Prostate gland (tissue), 2 donors: ENCODE measurements around the gene TAPT1. TPM values are rescaled to one million over a fixed set of nuclear protein-coding genes. Genes with fewer than 3 reads are reported as not detected.

Experiments
- DNase-seq: peaks from one replicate; pipeline ENCODE4 v3.0.0-alpha.2; 2019; ENCODE audit warnings: low spot score
- H3K27ac ChIP-seq, 2 donors: fragments of 200-600 bp; sonication (generic); 2 replicates each; pipeline ENCODE4 v1.5.1; 2017 to 2019
- H3K27me3 ChIP-seq: fragments of 200-600 bp; sonication (generic); replicated peaks from 2 replicates; pipeline ENCODE4 v1.5.1; 2019; ENCODE audit not compliant: insufficient read depth
- H3K36me3 ChIP-seq, 2 donors: fragments of 200-600 bp; sonication (generic); 1 replicate in 1 of 2; 2 replicates in 1 of 2; pipeline versions ENCODE4 v1.5.1 to v1.8.1; 2017 to 2019
- H3K4me1 ChIP-seq: fragments of 200-600 bp; sonication (generic); replicated peaks from 2 replicates; pipeline ENCODE4 v1.5.1; 2019
- H3K4me3 ChIP-seq, 2 donors: fragments of 200-600 bp; sonication (generic); 2 replicates each; pipeline ENCODE4 v1.5.1; 2017 to 2019
- H3K9me3 ChIP-seq: fragments of 200-600 bp; sonication (generic); 2 replicates; pipeline ENCODE4 v1.5.1; 2017
- POLR2A ChIP-seq: fragments of 450-650 bp; IDR thresholded peaks from one replicate; pipeline ENCODE4 v1.6.1; 2016; ENCODE audit warnings: antibody characterized with exemption, mild to moderate bottlenecking
- POLR2AphosphoS5 ChIP-seq: sonication (generic); formaldehyde crosslinking; IDR thresholded peaks from one replicate; pipeline ENCODE4 v1.6.1; 2017; ENCODE audit warnings: antibody characterized with exemption
- WGBS: methylation state at CpG from one replicate; pipeline ENCODE4 v1.1.5; 2018; 5-methylcytosine and 5-hydroxymethylcytosine counted together
- intact Hi-C: fragments of 100-400 bp; cut with DNase I; formaldehyde crosslinking; loops from one replicate; pipeline ENCODE4 v1.14.2; 2022
- total RNA-seq, 2 donors: library from RNA; depleted of rRNA; stranded (reverse); fragments of >200 nt; gene quantifications; one replicate each; pipeline ENCODE4 v1.1.0, GENCODE V29; 2016
- TF ChIP-seq, protein P1 (sequence below), 4 experiments: fragments of 200-600 bp in 2 of 4; fragments of 450-650 bp in 2 of 4; sonication (generic) in 2 of 4; IDR thresholded peaks; 1 replicate in 3 of 4; 2 replicates in 1 of 4; pipeline ENCODE4 v1.5.1; 2016 to 2019; ENCODE audit warnings: antibody characterized with exemption in 4 of 4, mild to moderate bottlenecking in 2 of 4, moderate library complexity in 2 of 4

TAPT1 gene
- total RNA-seq, 2 donors from 2014 or later: 16.2 to 48.6 TPM

DNA sequence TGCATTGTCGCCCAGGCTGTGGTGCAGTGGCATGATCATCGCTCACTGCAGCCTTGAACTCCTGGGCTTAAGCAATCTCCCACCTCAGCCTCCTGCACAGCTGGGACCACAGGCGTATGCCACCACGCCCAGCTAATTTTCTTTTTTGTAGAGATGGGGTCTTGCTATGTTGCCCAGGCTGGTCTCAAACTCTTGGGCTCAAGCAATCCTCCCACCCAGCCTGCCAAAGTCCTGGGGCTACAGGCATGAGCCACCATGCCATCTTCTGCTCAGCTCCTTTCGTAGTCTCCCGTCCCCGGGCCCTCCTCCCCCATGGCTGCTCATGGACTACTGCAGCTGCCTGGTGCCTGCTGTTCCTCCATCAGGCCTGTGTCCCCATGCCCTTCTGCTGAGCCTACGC, 58.1 kb downstream of the TAPT1 start:
- intact Hi-C loops: no loop called here
- TF ChIP-seq POLR2A: no peak
- TF ChIP-seq POLR2AphosphoS5: no peak
- TF ChIP-seq, protein P1, sequence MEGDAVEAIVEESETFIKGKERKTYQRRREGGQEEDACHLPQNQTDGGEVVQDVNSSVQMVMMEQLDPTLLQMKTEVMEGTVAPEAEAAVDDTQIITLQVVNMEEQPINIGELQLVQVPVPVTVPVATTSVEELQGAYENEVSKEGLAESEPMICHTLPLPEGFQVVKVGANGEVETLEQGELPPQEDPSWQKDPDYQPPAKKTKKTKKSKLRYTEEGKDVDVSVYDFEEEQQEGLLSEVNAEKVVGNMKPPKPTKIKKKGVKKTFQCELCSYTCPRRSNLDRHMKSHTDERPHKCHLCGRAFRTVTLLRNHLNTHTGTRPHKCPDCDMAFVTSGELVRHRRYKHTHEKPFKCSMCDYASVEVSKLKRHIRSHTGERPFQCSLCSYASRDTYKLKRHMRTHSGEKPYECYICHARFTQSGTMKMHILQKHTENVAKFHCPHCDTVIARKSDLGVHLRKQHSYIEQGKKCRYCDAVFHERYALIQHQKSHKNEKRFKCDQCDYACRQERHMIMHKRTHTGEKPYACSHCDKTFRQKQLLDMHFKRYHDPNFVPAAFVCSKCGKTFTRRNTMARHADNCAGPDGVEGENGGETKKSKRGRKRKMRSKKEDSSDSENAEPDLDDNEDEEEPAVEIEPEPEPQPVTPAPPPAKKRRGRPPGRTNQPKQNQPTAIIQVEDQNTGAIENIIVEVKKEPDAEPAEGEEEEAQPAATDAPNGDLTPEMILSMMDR (IDR thresholded peaks at IDR 0.05): no peak
- Histone ChIP-seq H3K36me3 (peaks cover 0 to 14% of the 10 kb centered on the region in 2 donors), H3K27ac (no peak overlapping the region), H3K9me3 (no peaks in the 10 kb centered on the region), H3K4me1 (no peaks in the 10 kb centered on the region), H3K4me3 (no peak overlapping the region), H3K27me3 (no peaks in the 10 kb centered on the region)
- WGBS: 93% methylated on average over 8 of the region's 8 CpGs
- DNase-seq: no peak

GRCh38 chr4:16165931-16166330, 60.3 kb downstream of the TAPT1 start:
- Histone ChIP-seq H3K9me3 (no peaks in the 10 kb centered on the region), H3K36me3 (peaks cover 0 to 14% of the 10 kb centered on the region in 2 donors), H3K27ac (no peak overlapping the region), H3K27me3 (no peaks in the 10 kb centered on the region), H3K4me1 (no peaks in the 10 kb centered on the region), H3K4me3 (no peak overlapping the region)
- no peak for DNase-seq
- intact Hi-C loops: no loop called here
- TF ChIP-seq, protein P1 (IDR thresholded peaks at IDR 0.05): no peak
- no peak for TF ChIP-seq POLR2A
- no peak for TF ChIP-seq POLR2AphosphoS5
- 87% methylated on average over 7 of the region's 7 CpGs for WGBS

DNA sequence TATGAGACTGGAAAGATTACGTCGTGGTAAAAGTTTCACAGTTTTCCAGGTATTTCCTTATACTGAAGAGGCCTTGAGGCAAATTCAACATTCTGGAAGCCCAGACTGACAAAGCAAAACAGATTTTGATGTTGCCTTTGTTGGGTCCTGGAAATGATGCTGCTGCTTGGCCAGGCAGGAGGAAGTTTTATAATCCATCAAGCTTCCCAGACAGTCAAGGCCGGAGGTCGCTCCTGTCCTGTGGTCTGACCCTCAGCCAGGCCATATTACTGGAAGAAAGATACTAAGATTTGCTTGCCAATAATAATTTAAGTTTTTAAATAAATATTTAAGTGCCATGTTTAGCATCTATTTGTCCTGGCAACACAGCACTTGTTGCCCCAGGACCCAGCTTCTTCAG, 63.4 kb downstream of the TAPT1 start:
- 93% methylated on average over 4 of the region's 4 CpGs for WGBS
- DNase-seq: no peak
- intact Hi-C loops: no loop called here
- H3K27ac ChIP-seq: no peak overlapping the region
- TF ChIP-seq POLR2AphosphoS5 (no peak), POLR2A (no peak)
- TF ChIP-seq, protein P1 (IDR thresholded peaks at IDR 0.05): no peak
- no peaks in the 10 kb centered on the region for H3K27me3 ChIP-seq
- no peaks in the 10 kb centered on the region for H3K36me3 ChIP-seq
- no peaks in the 10 kb centered on the region for H3K4me1 ChIP-seq
- H3K4me3 ChIP-seq: no peak overlapping the region
- no peaks in the 10 kb centered on the region for H3K9me3 ChIP-seq

DNA sequence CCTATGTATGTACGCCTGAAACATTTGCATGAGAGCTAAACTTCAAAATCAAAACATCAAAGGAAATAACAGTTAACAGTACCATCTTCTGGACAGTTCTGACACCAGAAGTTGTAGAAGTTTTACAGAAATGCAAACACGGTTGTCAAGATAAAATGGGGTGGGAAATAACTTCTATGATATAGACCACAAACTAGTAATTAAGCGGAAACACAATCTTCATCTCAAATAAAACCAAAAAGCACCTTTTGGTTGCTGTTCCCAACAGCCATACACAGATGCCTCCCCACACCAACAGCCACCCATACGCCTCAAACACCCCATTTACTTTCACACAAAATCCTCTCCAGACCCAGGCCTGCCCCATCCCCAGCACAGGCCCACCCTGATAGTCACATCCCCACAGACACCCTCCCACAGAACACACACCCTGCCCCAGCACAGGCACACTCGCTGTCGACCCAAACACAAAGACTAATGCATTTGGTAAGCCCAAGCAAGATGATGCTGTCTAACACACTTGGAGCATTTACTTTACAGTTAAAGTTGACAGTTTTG, 64.3 kb downstream of the TAPT1 start:
- Histone ChIP-seq H3K4me1 (no peaks in the 10 kb centered on the region), H3K36me3 (no peaks in the 10 kb centered on the region), H3K4me3 (no peak overlapping the region), H3K27me3 (no peaks in the 10 kb centered on the region), H3K9me3 (no peaks in the 10 kb centered on the region), H3K27ac (no peak overlapping the region)
- no peak for TF ChIP-seq POLR2A
- TF ChIP-seq, protein P1 (IDR thresholded peaks at IDR 0.05): no peak
- no peak for TF ChIP-seq POLR2AphosphoS5
- intact Hi-C loops: no loop called here
- DNase-seq: no peak
- WGBS: 65% methylated on average over 6 of the region's 6 CpGs

- TF ChIP-seq, protein P1 (IDR thresholded peaks at IDR 0.05): no peak
- Histone ChIP-seq H3K27me3 (no peaks in the 10 kb centered on the region), H3K4me1 (no peaks in the 10 kb centered on the region), H3K27ac (no peak overlapping the region), H3K36me3 (no peaks in the 10 kb centered on the region), H3K9me3 (no peaks in the 10 kb centered on the region), H3K4me3 (no peak overlapping the region)
- 87% methylated on average over 3 of the region's 3 CpGs for WGBS
- intact Hi-C loops: no loop called here
- no peak for DNase-seq
Observed at GRCh38 chr4:16160457-16160856, 65.8 kb downstream of the TAPT1 start.
